Caki2 (cell line): ENCODE measurements around the gene GPR183. TPM values are rescaled to one million over a fixed set of nuclear protein-coding genes. Genes with fewer than 3 reads are reported as not detected.

ENCODE experiments used
- DNase-seq: peaks from one replicate; pipeline ENCODE4 v3.0.0-alpha.2; 2015; ENCODE audit warnings: low read depth
- in situ Hi-C: cut with HindIII; loops from 2 replicates; pipeline ENCODE4 v1.10.0; 2016; ENCODE audit warnings: low sequenced_read_pairs, low pct_unique_long_range_greater_than_20kb, mixed read lengths
- total RNA-seq: library from RNA; depleted of rRNA; stranded (reverse); fragments of >200 nt; shearing (Covaris generic); gene quantifications from 2 replicates; pipeline ENCODE4 v1.2.3, GENCODE V29; 2014; ENCODE audit warnings: low replicate concordance

Gene GPR183
- total RNA-seq, 1 experiment from 2014 or later: not detected

DNA sequence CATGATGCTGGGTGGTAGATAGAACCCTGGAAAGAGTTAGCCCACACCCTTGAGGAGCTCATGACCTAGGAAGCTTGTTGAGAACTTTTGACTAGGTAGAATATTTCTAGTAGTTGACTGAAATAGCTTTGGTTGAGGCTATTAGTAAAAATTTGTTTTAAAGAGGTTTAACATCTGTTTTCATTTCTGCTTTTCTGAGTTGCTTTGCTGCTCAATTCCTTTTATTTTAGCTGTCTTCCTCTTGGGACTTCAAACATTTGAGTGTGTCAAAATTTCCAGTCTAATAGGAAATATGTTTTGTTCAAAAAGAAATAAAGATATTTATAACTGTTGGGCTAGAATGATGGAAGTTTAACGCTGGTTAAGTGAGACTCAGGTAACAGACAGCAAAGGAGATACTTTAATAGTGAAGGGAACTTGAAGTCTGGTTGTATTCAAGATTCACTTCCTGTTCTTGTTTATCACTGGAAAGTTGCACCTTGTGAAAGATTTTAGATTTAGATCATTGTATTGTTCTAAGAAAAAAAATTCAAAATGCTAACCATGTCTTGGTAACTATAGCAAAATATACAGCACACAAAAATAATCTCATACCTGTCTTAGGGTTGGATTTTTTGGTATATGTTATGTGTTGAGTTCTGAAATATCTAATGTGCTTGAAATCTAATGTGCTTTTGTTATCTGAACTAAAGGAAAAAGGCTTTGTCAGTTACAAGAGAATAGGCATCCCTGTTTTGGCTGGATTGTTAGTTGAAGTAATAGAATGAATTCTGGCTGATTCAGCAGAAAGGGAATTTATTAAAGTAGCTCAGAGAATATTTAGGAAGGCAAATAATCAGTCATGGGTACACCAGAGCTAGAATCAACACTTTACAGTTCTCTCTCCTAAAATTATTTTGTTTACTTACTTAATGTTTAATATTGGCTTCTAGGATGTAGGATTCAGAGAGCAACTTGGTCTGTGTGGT is 24.7 kb downstream of the GPR183 start:
- in situ Hi-C loops: no loop called here
- no peak for DNase-seq

DNA sequence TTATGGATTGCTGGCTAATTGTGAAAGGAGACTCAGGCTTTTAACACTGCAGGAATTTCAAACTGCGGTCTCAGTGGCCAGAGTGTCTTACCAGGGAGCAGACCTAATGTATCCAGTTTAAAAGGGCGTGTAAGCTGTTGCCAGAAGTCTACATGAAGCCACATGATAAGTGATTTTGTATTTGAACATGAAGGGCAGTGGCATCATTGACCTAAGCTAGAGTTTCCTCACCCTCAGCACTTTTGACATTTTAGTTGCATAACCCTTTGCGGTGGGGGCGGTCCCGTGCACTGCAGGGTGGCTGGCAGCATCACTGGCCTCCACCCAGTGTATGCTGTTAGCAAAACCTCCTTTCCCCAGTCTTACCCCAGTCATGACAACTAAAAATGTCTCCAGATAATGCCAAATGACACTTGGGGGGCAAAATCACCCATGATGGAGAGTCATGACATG is 25.4 kb downstream of the GPR183 start:
- in situ Hi-C loops: no loop called here
- DNase-seq: no peak

DNA sequence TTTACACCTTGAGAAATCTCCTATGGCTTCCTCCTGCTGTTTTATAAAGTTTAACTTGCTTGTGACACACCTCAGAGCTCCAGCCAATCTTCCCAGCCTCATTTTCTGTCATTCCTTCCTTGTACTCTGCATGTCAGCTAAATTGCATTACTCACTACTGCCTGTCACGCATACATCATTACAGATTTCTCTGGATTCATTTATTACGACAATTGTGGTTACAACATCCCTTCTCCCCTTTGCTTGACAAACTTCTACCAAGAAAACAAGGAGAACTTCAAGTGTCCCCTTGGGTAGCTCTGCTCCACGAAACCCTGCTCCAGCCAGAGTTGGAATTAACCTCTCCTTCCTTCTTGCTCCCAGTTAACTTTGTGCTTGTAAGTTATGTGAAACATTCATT is 27.0 kb downstream of the GPR183 start:
- in situ Hi-C loops: no loop called here
- DNase-seq: peak; percentile 70

DNA sequence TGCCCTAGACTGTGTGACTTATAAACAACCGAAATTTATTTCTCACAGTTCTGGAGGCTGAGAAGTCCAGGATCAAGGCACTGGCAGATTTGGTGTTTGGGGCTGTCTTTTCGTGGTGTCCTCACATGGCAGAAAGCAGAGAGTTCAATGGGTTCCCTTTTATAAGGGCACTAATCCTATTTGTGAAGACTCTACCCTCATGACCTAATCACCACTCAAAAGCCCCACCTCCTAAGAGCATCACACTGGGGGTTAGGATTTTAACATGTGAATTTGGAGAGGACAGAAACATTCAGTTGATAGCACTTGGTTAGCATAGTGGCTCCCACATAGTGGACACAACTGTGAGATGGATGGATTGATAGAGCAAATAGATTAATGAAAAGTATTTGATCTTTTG is 27.6 kb downstream of the GPR183 start:
- DNase-seq: peak; percentile 0
- in situ Hi-C loops: no loop called here

DNA sequence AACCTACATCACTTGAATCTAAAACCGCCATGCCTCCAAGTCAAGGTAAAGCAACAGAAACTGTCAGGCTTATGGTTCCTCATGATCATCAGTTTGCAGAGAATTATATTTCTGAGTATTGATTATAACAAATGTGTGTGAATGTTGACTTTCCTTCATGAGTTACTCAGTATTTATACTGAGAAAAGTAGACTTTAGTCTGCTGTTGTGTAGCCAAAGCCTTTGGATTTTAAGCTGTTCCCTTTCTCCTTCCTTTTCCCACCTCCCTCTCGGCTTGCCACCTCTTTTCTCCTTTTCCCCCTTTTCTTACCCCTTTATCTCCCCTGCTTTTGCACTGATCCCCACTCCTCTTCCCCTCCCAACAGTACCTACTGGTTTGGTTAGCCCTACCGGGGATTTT is 28.4 kb downstream of the GPR183 start:
- in situ Hi-C loops: no loop called here
- no peak for DNase-seq

DNA sequence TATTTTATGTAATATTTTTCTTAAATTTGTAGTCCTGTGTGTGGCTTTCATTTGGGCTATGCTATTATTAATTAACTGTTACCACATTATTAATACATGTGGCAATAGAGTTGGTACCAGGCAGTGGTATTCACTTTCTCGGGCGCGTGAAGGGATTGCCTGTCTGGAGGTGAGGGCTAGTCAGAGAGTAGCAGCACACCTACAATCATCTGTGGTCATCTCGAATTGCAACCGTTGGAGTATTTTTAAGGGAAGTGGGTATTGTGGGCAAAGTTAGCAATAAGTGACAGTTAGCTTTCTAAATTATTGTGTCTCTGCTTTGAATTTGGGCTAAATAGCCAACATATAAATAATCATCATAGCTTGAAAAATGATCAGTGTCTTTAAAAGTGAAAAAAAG is 29.0 kb downstream of the GPR183 start:
- in situ Hi-C loops: no loop called here
- no peak for DNase-seq

DNA sequence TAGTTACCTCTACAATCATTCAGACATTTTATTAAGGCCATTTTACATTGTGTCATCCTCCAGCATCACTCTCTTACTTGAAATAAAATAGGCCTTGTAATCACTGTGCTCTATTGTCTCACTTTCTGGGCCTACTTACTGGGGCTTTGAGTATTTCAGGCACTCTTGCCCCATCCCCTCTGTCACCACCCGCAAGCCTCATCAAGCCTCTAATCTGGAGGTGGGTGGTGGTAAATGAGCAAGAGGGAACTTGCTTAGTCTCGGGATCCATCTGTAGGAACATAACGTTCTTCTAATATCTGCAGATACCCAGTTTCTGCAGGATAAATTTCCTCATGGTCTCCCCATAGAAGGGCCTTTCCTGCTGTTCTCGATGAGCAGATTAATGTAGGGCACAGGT is 29.6 kb downstream of the GPR183 start:
- in situ Hi-C loops: no loop called here
- DNase-seq: no peak

DNA sequence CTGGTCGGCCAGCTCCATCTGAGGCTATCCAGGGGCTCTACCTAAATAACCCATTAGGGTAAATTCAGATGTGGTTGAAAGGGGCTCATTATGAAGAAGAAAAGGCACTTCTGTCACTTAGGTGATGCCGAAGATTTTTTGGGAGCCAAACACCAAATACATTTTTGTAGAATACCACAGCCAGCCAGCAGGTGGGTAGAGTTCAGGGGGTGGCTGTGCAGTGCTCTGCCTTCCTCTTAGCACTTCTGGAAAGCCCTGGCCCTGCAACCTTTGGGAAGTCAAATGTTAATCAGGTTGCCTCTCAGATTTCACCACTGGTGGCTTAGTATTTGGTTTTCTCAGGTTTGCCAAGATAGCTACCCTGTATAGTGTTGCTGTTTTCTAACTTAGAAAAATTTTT is 30.5 kb downstream of the GPR183 start:
- in situ Hi-C loops: no loop called here
- no peak for DNase-seq

DNA sequence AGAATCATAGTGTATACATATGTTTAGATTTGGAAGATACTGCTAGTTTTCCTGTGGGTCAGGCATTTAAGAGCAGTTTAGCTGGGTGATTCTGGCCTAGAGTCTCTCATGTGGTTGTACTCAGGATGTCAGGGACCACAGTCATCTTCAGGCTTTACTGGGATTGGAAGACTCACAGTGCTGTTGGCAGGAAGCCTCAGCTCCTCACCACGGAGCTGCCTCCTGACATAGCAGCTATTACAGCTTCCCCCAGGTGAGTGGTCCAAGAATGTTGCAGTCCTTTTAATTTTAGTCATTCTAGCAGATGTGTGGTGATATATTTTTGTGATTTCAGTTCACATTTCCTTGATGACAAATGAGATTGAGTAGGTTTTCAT is 32.1 kb downstream of the GPR183 start:
- no peak for DNase-seq
- in situ Hi-C loops: no loop called here

DNA sequence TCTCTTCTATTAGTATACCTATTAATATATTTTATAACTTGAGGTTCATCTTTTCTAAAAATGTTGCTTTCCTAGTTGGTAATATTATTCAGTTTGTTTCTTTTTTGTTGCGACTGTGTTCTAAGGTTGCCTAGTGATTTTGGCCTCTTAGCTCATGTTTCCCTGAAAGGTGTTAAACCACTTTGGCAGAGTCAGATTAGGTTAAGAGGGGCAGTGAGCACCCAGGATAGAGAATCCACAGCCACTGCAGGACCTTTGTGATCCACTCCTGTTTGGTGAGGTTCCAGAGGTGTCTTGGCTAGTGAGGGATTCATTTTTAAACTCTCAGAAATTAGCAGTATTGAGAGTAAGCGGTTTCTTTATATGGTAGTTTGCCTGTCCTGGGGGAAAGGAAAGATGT is 34.1 kb downstream of the GPR183 start:
- no peak for DNase-seq
- in situ Hi-C loops: no loop called here

DNA sequence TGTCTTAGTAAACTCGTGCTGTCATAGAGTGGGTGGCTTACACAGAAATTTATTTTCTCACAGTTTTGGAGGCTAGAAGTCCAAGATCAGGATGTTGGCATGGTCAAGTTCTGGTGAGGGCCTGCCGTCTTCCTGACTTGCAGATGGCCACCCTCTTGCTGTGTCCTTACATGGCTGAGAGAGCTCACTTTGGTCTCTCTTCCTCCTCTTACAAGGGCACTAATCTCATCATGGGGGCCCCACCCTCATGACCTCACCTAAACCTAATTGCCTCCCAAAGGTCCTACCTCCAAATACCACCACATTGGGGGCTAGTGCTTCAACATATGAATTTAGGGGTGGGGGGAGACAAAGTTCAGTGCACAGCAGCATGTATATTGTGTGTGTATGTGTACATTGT is 34.7 kb downstream of the GPR183 start:
- in situ Hi-C loops: no loop called here
- no peak for DNase-seq

DNA sequence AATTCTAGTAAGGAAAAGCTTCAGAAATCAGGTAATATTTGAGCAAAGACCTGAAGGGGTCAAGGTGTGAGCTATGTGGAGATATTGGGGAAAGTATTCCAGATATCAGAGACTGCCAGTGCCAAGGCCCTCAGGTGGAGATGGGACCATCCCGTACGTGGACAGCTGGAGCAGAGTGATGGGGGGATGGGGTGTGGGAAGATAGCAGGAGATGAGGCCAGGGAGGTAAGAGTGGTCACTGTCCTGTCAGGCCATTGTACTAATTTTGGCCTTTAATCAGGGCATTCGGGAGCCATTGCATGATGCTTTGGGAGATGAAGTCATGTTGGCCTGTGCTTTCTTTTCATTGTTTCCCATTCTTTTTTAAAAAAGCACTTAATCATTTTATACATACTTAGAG is 36.0 kb downstream of the GPR183 start:
- in situ Hi-C loops: no loop called here

DNA sequence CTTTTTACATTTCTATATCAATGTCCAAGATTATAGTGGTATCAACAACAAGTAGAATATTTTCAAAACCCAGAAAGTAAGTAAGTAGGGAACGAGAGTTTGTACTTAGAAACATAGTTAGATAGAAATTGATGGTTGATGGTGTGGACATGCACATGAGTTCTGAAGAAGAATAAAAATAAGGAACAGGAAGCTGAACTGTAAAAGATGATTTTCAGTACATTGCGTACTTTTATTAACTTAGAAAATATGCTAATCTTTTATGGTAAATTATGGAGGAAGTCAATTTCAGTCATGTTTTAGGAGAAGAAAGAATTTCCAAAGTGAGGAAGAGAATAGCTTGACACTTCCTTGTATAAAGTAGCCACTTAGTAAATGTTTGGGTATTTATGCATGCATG is 36.7 kb downstream of the GPR183 start:
- in situ Hi-C loops: no loop called here

More for the DNA sequence above, 36.0 kb downstream of the GPR183 start:
- DNase-seq: no peak

DNA sequence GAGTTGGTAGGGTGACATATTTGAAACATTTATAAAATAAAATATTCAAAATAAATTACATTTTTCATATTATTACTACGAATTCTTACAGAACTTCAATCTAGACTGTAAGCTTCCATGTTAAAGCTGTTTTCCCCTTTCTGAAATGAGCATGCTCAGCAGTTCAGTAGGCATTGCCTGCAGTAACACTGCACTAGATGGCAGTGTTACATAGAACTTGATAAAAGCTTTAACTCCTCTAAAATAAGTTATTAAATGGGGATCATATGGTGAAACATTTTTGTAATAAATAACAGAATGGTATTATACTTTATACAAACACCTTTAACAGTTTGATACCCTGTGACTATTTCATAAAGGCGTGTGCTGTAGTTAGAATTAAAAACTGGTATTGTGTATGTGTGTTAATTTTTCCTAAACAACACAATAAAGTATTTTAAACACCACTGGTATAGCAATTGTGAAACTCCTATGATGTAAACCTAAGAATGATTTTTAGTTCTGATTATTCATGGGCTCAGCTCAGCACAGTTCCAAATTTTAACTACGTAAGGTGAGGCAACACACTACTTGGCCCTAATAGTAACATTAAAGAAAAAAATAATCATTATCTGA is 37.5 kb downstream of the GPR183 start:
- in situ Hi-C loops: no loop called here
- DNase-seq: peak; percentile 22

More for the DNA sequence above, 36.7 kb downstream of the GPR183 start:
- DNase-seq: no peak

DNA sequence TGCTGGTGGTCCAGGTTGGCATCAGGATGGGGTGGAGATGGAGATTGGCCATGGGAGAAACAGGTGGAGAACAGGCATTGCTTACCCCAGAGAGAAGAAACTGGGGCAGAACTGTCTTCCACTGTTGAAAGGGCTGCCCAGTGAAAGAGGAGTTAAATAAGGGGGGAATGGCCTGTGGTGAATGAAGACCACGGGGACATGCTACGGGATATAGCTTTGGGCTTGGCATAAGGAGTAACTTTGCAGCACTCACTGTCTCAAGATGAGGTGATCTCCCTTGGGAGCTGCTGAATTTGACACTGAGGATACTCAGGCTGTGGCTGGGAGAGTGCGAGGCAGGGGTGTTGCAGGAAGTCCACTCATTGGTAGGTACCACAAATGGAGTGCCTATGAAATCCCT is 38.4 kb downstream of the GPR183 start:
- in situ Hi-C loops: no loop called here
- DNase-seq: no peak

DNA sequence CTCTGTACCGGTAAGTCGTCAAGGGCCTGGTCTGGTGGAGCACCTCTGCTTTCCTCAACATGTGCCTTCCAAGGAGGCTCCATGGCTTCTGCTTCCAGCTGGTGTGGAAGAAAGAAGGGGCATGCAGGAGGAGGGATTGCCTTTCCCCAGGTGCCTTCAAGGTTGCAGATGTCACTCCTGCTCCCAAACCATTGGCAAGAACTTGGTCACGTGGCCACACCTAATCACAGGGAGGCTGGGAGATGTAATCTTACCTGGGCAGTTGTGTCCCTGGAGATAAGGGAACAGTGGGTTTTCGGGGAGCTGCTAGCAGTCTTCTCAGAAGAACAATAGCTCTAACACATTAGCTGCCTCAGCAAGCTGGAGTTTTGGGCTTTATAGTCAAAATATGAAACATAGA is 39.3 kb downstream of the GPR183 start:
- no peak for DNase-seq
- in situ Hi-C loops: no loop called here

DNA sequence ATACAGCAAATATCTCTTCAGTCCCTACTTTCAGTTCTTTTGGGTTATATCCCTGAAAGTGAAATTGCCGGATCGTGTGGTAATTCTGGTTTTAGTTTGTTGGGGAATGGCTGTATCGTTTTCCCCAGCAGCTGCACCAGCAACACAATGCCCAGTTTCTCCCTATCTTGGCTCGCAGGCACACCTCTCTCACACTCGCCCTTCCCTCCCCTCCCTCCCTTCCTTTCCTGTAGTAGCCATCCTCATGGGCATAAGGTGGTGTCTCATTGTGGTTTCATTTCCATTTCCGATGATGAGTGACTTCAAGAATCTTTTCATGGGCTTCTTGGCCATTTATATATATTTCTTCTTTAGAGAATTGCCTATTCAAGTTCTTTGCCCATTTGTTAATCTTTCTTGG is 40.4 kb downstream of the GPR183 start:
- DNase-seq: no peak
- in situ Hi-C loops: no loop called here

DNA sequence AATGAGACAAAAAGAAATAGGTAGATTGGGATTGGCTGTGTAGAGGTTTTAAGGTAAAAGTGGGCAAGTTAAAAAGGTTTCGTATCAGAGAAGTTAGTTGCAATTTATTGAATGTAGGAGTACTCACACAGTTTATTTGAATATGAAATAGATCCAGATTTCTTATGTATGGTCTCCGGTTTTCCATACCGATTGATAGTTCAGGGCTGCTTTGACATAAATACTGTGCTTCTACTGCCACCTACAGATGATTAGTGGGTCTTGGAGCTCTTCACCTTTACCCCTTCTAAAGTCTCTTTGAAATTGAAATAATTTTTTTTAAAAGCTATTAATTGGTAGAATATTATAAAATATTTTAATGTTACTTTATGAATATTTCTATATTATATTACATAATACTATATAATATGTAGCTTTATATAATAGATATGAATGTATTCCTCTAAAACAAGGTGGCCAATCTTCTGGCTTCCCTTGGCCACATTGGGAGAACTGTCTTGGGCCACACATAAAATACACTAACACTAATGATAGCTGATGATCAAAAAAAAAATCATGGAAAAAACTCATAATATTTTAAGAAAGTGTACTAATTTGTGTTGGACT is 41.3 kb downstream of the GPR183 start:
- in situ Hi-C loops: no loop called here
- DNase-seq: peak; percentile 6

DNA sequence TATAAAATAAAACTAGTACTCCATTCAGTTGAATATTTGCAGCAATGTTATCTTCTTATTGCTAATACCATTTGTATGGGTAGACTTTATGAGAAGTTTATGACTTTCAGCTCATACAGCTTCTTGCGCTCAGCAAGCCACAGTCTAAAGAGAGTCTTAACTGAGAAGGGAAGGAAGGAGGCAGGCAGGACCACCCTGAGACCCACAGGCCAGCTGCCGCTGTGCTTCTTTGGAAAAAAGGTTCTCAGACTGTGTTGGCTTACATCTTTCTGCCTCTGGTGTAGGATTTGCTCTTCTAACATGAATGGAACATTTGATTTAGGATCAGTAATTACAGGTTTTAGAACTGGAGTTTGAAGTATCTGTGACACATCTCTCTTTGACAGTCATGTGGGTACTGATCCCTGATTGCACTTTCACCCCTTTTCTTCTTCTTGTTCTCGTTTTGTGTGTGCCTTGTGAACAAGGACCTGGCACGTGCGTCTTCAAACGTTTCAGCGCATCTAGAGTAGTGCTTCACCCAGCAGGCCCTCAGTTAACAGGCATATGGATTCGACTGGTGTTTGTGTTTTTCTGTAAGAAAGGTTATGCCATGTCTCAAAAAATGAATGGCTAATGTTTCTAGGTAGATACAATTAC is 41.9 kb downstream of the GPR183 start:
- in situ Hi-C loops: no loop called here
- DNase-seq: no peak
